ENCODE measurements around the gene FOCAD.

- TF ChIP-seq CTCF (conservative IDR thresholded peaks at IDR 0.05) (no peak), EZH2 (IDR thresholded peaks at IDR 0.05; ENCODE audit: low read depth) (no peak)
Measured at GRCh38 chr9:20684875-20685696, 1.0 kb downstream of the FOCAD start.
